ENCODE measurements around the gene ZMYND15. TPM values are rescaled to one million over a fixed set of nuclear protein-coding genes. Genes with fewer than 3 reads are reported as not detected.

The ZMYND15 gene
- total and polyA plus RNA-seq, 2 donors (not counting 1 experiment from before 2014, with no cell fraction given), result under 0.01 to 0.11 TPM

- Histone ChIP-seq H3K79me2 (ENCODE audit: control insufficient read depth, insufficient read depth, low read length) (no peaks in the 10 kb centered on the region), H3K4me3 (replicated peaks in 1 of 4; ENCODE audit: control extremely low read depth in 1 of 4, insufficient read depth in 1 of 4, low read depth in 3 of 4, low read length in 4 of 4) (no peak overlapping the region), H3K36me3 (ENCODE audit: control insufficient read depth, insufficient read depth, low read length) (no peaks in the 10 kb centered on the region), H3K4me2 (ENCODE audit: extremely low read depth, insufficient read depth, low read length) (no peak overlapping the region), H2AFZ (ENCODE audit: low read length) (no peak overlapping the region), H3K27me3 (ENCODE audit: control insufficient read depth, insufficient read depth, low read length) (no peaks in the 10 kb centered on the region), H3K9ac (ENCODE audit: insufficient read depth, low read length) (no peak overlapping the region), H4K20me1 (ENCODE audit: control insufficient read depth, extremely low read depth, insufficient read depth, low read length) (no peaks in the 10 kb centered on the region), H3K9me3 (ENCODE audit: control insufficient read depth, insufficient read depth, low read depth, low read length) (no peaks in the 10 kb centered on the region), H3K4me1 (ENCODE audit: control insufficient read depth, extremely low read depth, insufficient read depth, low read length) (peaks cover 4% of the 10 kb centered on the region), H3K27ac (ENCODE audit: insufficient read depth, low read length) (no peak overlapping the region)
- TF ChIP-seq EZH2 (IDR thresholded peaks at IDR 0.05; ENCODE audit: low read length, missing control alignments), result no peak
- TF ChIP-seq CTCF (conservative IDR thresholded peaks at IDR 0.05 in 1 of 2, IDR thresholded peaks at IDR 0.05 in 1 of 2; ENCODE audit: low read depth in 1 of 2, low read length in 2 of 2), result no peak
- DNase-seq (ENCODE audit: low read depth in 2 of 2), result no peak
Observed at GRCh38 chr17:4718276-4718675, 21.4 kb upstream of the ZMYND15 start.

GRCh38 chr17:4719146-4719545 is 20.5 kb upstream of the ZMYND15 start:
- no peaks in the 10 kb centered on the region for H3K79me2 ChIP-seq (ENCODE audit: control insufficient read depth, insufficient read depth, low read length)
- H4K20me1 ChIP-seq (ENCODE audit: control insufficient read depth, extremely low read depth, insufficient read depth, low read length), result no peaks in the 10 kb centered on the region
- no peaks in the 10 kb centered on the region for H3K9me3 ChIP-seq (ENCODE audit: control insufficient read depth, insufficient read depth, low read depth, low read length)
- no peaks in the 10 kb centered on the region for H3K27me3 ChIP-seq (ENCODE audit: control insufficient read depth, insufficient read depth, low read length)
- no peak overlapping the region for H3K9ac ChIP-seq (ENCODE audit: insufficient read depth, low read length)
- H3K36me3 ChIP-seq (ENCODE audit: control insufficient read depth, insufficient read depth, low read length), result no peaks in the 10 kb centered on the region
- TF ChIP-seq EZH2 (IDR thresholded peaks at IDR 0.05; ENCODE audit: low read length, missing control alignments) (no peak), CTCF (conservative IDR thresholded peaks at IDR 0.05 in 1 of 2, IDR thresholded peaks at IDR 0.05 in 1 of 2; ENCODE audit: low read depth in 1 of 2, low read length in 2 of 2) (no peak)
- H2AFZ ChIP-seq (ENCODE audit: low read length), result no peak overlapping the region
- no peak overlapping the region for H3K4me2 ChIP-seq (ENCODE audit: extremely low read depth, insufficient read depth, low read length)
- DNase-seq (ENCODE audit: low read depth in 2 of 2), result no peak
- no peak overlapping the region for H3K4me3 ChIP-seq (replicated peaks in 1 of 4; ENCODE audit: control extremely low read depth in 1 of 4, insufficient read depth in 1 of 4, low read depth in 3 of 4, low read length in 4 of 4)
- H3K4me1 ChIP-seq (ENCODE audit: control insufficient read depth, extremely low read depth, insufficient read depth, low read length), result peaks cover 4% of the 10 kb centered on the region
- no peak overlapping the region for H3K27ac ChIP-seq (ENCODE audit: insufficient read depth, low read length)

- no peak overlapping the region for H2AFZ ChIP-seq (ENCODE audit: low read length)
- H3K27ac ChIP-seq (ENCODE audit: insufficient read depth, low read length), result no peak overlapping the region
- H3K27me3 ChIP-seq (ENCODE audit: control insufficient read depth, insufficient read depth, low read length), result no peaks in the 10 kb centered on the region
- H3K9me3 ChIP-seq (ENCODE audit: control insufficient read depth, insufficient read depth, low read depth, low read length), result no peaks in the 10 kb centered on the region
- H3K4me1 ChIP-seq (ENCODE audit: control insufficient read depth, extremely low read depth, insufficient read depth, low read length), result peaks cover 4% of the 10 kb centered on the region
- H3K79me2 ChIP-seq (ENCODE audit: control insufficient read depth, insufficient read depth, low read length), result no peaks in the 10 kb centered on the region
- DNase-seq (ENCODE audit: low read depth in 2 of 2), result no peak
- TF ChIP-seq CTCF (conservative IDR thresholded peaks at IDR 0.05 in 1 of 2, IDR thresholded peaks at IDR 0.05 in 1 of 2; ENCODE audit: low read depth in 1 of 2, low read length in 2 of 2) (no peak), EZH2 (IDR thresholded peaks at IDR 0.05; ENCODE audit: low read length, missing control alignments) (no peak)
- no peak overlapping the region for H3K4me3 ChIP-seq (replicated peaks in 1 of 4; ENCODE audit: control extremely low read depth in 1 of 4, insufficient read depth in 1 of 4, low read depth in 3 of 4, low read length in 4 of 4)
- no peak overlapping the region for H3K4me2 ChIP-seq (ENCODE audit: extremely low read depth, insufficient read depth, low read length)
- no peaks in the 10 kb centered on the region for H4K20me1 ChIP-seq (ENCODE audit: control insufficient read depth, extremely low read depth, insufficient read depth, low read length)
- H3K9ac ChIP-seq (ENCODE audit: insufficient read depth, low read length), result no peak overlapping the region
- H3K36me3 ChIP-seq (ENCODE audit: control insufficient read depth, insufficient read depth, low read length), result no peaks in the 10 kb centered on the region
Observed at GRCh38 chr17:4719684-4720221, 19.9 kb upstream of the ZMYND15 start.

Measured in fibroblast of lung (primary cell).